ENCODE data around the gene EDDM3A. TPM values are rescaled to one million over a fixed set of nuclear protein-coding genes. Genes with fewer than 3 reads are reported as not detected.
"Not testable (repeated sequence)": the region's sequence is repeated elsewhere in the genome, so short reads cannot be mapped to it uniquely, and the experiment has no call there.

EDDM3A gene
- total RNA-seq, 1 donor from 2014 or later, result not detected

GRCh38 chr14:20698934-20699333 lies 46.8 kb upstream of the EDDM3A start:
- ATAC-seq (ENCODE audit: low read depth) (no peak), DNase-seq (no peak)
- ChIA-PET POLR2A (no interaction called here), CTCF (interaction anchor here (1.0 to 5.8 kb wide), 8 partner anchors 18 to 272 kb away, joined by 4 to 76 read pairs (median 20); no protein-coding TSS in a partner anchor)
- no peak for TF ChIP-seq CTCF (IDR thresholded peaks at IDR 0.05)
- H3K4me3 Mint-ChIP-seq, result no peak overlapping the region
- H3K4me1 Mint-ChIP-seq, result peaks cover 4% of the 10 kb centered on the region
- peaks cover 3% of the 10 kb centered on the region for H3K9me3 Mint-ChIP-seq
- intact Hi-C loops (cut with micrococcal nuclease), result no loop called here
- H3K27me3 Mint-ChIP-seq, result no peaks in the 10 kb centered on the region
- H3K36me3 Mint-ChIP-seq (ENCODE audit: low read depth), result no peaks in the 10 kb centered on the region
- no peak overlapping the region for H3K27ac Mint-ChIP-seq

- DNase-seq (no peak), ATAC-seq (ENCODE audit: low read depth) (no peak)
- no peaks in the 10 kb centered on the region for H3K36me3 Mint-ChIP-seq (ENCODE audit: low read depth)
- no peak overlapping the region for H3K27ac Mint-ChIP-seq
- peaks cover 3% of the 10 kb centered on the region for H3K9me3 Mint-ChIP-seq
- CTCF ChIA-PET, result interaction anchor here (0.7 to 2.1 kb wide), 9 partner anchors 8 to 174 kb away, joined by 3 to 17 read pairs (median 4); no protein-coding TSS in a partner anchor
- no peaks in the 10 kb centered on the region for H3K27me3 Mint-ChIP-seq
- intact Hi-C loops (cut with micrococcal nuclease), result no loop called here
- POLR2A ChIA-PET, result interaction anchor here (0.6 kb wide), 1 partner anchor 14 kb away, joined by 3 read pairs; no protein-coding TSS in a partner anchor
- TF ChIP-seq CTCF (IDR thresholded peaks at IDR 0.05), result no peak
- no peak overlapping the region for H3K4me3 Mint-ChIP-seq
- peaks cover 4% of the 10 kb centered on the region for H3K4me1 Mint-ChIP-seq
These were observed 45.8 kb upstream of the EDDM3A start for GRCh38 chr14:20699931-20700330.

GRCh38 chr14:20700965-20701364 lies 44.7 kb upstream of the EDDM3A start:
- H3K4me1 Mint-ChIP-seq; H3K4me3 Mint-ChIP-seq; H3K27me3 Mint-ChIP-seq; H3K9me3 Mint-ChIP-seq; POLR2A ChIA-PET; ATAC-seq (ENCODE audit: low read depth); intact Hi-C loops (cut with micrococcal nuclease); DNase-seq; H3K36me3 Mint-ChIP-seq (ENCODE audit: low read depth); H3K27ac Mint-ChIP-seq: not testable (repeated sequence)
- CTCF ChIA-PET, result interaction anchor here (1.0 to 2.1 kb wide), 3 partner anchors 17 to 165 kb away, joined by 4 to 17 read pairs (median 4); no protein-coding TSS in a partner anchor

- ATAC-seq (ENCODE audit: low read depth) (no peak), DNase-seq (no peak)
- ChIA-PET POLR2A (interaction anchor here (0.7 kb wide), 1 partner anchor 9 kb away, joined by 5 read pairs; no protein-coding TSS in a partner anchor), CTCF (interaction anchor here (1.7 kb wide), 1 partner anchor 149 kb away, joined by 7 read pairs; no protein-coding TSS in a partner anchor)
- Mint-ChIP-seq H3K4me1 (no peaks in the 10 kb centered on the region), H3K9me3 (no peaks in the 10 kb centered on the region), H3K36me3 (ENCODE audit: low read depth) (no peaks in the 10 kb centered on the region), H3K27ac (no peak overlapping the region), H3K4me3 (no peak overlapping the region), H3K27me3 (no peaks in the 10 kb centered on the region)
- no peak for TF ChIP-seq CTCF (IDR thresholded peaks at IDR 0.05)
- intact Hi-C loops (cut with micrococcal nuclease), result no loop called here
These were observed 38.9 kb upstream of the EDDM3A start for GRCh38 chr14:20706657-20707355.

- POLR2A ChIA-PET, result interaction anchor here (0.7 kb wide), 1 partner anchor 8 kb away, joined by 5 read pairs; no protein-coding TSS in a partner anchor
- Mint-ChIP-seq H3K27me3 (no peaks in the 10 kb centered on the region), H3K4me3 (no peak overlapping the region), H3K4me1 (peaks cover under 1% of the 10 kb centered on the region), H3K27ac (no peak overlapping the region), H3K36me3 (ENCODE audit: low read depth) (no peaks in the 10 kb centered on the region), H3K9me3 (no peaks in the 10 kb centered on the region)
- no peak for TF ChIP-seq CTCF (IDR thresholded peaks at IDR 0.05)
- DNase-seq (no peak), ATAC-seq (ENCODE audit: low read depth) (no peak)
- intact Hi-C loops (cut with micrococcal nuclease), result no loop called here
- CTCF ChIA-PET, result interaction anchor here (1.7 kb wide), 1 partner anchor 148 kb away, joined by 7 read pairs; no protein-coding TSS in a partner anchor
These were observed 38.1 kb upstream of the EDDM3A start for GRCh38 chr14:20707622-20708021.
